Stimulated activated CD4-positive, alpha-beta T cell treated with anti-CD3 and anti-CD28 coated beads, Interleukin-4, amount 100 ng/mL, for 24 hours (primary cell): ENCODE data around the gene RPL35A.
"Not testable (repeated sequence)": the region's sequence is repeated elsewhere in the genome, so short reads cannot be mapped to it uniquely, and the experiment has no call there.

ENCODE experiments used
- DNase-seq: peaks from one replicate; pipeline ENCODE4 v3.0.0-alpha.2; 2020

RPL35A gene

GRCh38 chr3:197953325-197953724 is 3.3 kb downstream of the RPL35A start:
- no peak for DNase-seq

GRCh38 chr3:197953881-197954280 is 3.9 kb downstream of the RPL35A start:
- DNase-seq, result no peak

- DNase-seq, result no peak
Measured at GRCh38 chr3:197955892-197956477, 6.0 kb downstream of the RPL35A start.

- DNase-seq, result no peak
Measured at GRCh38 chr3:197956626-197956988, 6.6 kb downstream of the RPL35A start.

- no peak for DNase-seq
Measured at GRCh38 chr3:197957790-197958133, 7.8 kb downstream of the RPL35A start.

- no peak for DNase-seq
Measured at GRCh38 chr3:197958346-197958745, 8.4 kb downstream of the RPL35A start.

- not testable (repeated sequence) for DNase-seq
Measured at GRCh38 chr3:197958848-197959247, 8.9 kb downstream of the RPL35A start.

- DNase-seq, result no peak
Measured at GRCh38 chr3:197959500-197959890, 9.5 kb downstream of the RPL35A start.

GRCh38 chr3:197959891-197960693 is 10.1 kb downstream of the RPL35A start, which contains the start of gene LMLN:
TSS of gene LMLN (plus strand) at chr3:197960217. CDS start at chr3:197960246, 29 bp downstream.
- peak; percentile 95 for DNase-seq

GRCh38 chr3:197960694-197961581 is 10.9 kb downstream of the RPL35A start:
- no peak for DNase-seq

GRCh38 chr3:197961582-197961945 is 11.6 kb downstream of the RPL35A start:
- no peak for DNase-seq

GRCh38 chr3:197963019-197963637 is 13.1 kb downstream of the RPL35A start:
- DNase-seq, result no peak

GRCh38 chr3:197967337-197967989 is 17.5 kb downstream of the RPL35A start:
- not testable (repeated sequence) for DNase-seq

- no peak for DNase-seq
Measured at GRCh38 chr3:197970588-197970987, 20.6 kb downstream of the RPL35A start.

- no peak for DNase-seq
Measured at GRCh38 chr3:197974016-197974415, 24.0 kb downstream of the RPL35A start.

- DNase-seq, result no peak
Measured at GRCh38 chr3:197975311-197975710, 25.3 kb downstream of the RPL35A start.

GRCh38 chr3:197983076-197983475 is 33.1 kb downstream of the RPL35A start:
- DNase-seq, result no peak

- no peak for DNase-seq
Measured at GRCh38 chr3:197989651-197990050, 39.7 kb downstream of the RPL35A start.

GRCh38 chr3:197994736-197995135 is 44.7 kb downstream of the RPL35A start:
- no peak for DNase-seq

- DNase-seq, result no peak
Measured at GRCh38 chr3:197996855-197997254, 46.9 kb downstream of the RPL35A start.

GRCh38 chr3:197997936-197998335 is 47.9 kb downstream of the RPL35A start:
- no peak for DNase-seq
